HepG2 (cell line): ENCODE results near the gene FAM111A. TPM values are rescaled to one million over a fixed set of nuclear protein-coding genes. Genes with fewer than 3 reads are reported as not detected.
A peak's percentile ranks its signal among the peaks of the same experiment; 100 is the strongest.

ENCODE experiments used
- AHDC1 ChIP-seq: sonication (generic); formaldehyde crosslinking; IDR thresholded peaks from 2 replicates; pipeline ENCODE4 v1.5.1; 2020; ENCODE audit warnings: mild to moderate bottlenecking, missing genetic modification reagents, borderline replicate concordance
- ATF2 ChIP-seq: sonication (generic); formaldehyde crosslinking; IDR thresholded peaks from 2 replicates; pipeline ENCODE4 v1.4.0; 2020; ENCODE audit warnings: missing genetic modification reagents
- FOSL1 ChIP-seq: sonication (generic); formaldehyde crosslinking; IDR thresholded peaks from 2 replicates; pipeline ENCODE4 v1.9.0; 2021; ENCODE audit warnings: missing genetic modification reagents, borderline replicate concordance
- KLF12 ChIP-seq: sonication (generic); formaldehyde crosslinking; IDR thresholded peaks from 2 replicates; pipeline ENCODE4 v1.4.0; 2020; ENCODE audit warnings: missing genetic modification reagents, borderline replicate concordance
- MAF1 ChIP-seq: sonication (generic); formaldehyde crosslinking; IDR thresholded peaks from 2 replicates; pipeline ENCODE4 v1.5.0; 2020; ENCODE audit warnings: missing genetic modification reagents, borderline replicate concordance
- POLR2AphosphoS5 ChIP-seq: IDR thresholded peaks from 2 replicates; pipeline ENCODE4 v1.6.1; 2012; ENCODE audit warnings: low read depth, low read length
- RNF219 ChIP-seq: sonication (generic); formaldehyde crosslinking; IDR thresholded peaks from 2 replicates; pipeline ENCODE4 v1.5.0; 2020; ENCODE audit warnings: mild to moderate bottlenecking, missing genetic modification reagents
- ZNF407 ChIP-seq: sonication (generic); formaldehyde crosslinking; IDR thresholded peaks from one replicate; pipeline ENCODE4 v1.5.1; 2020; ENCODE audit warnings: mild to moderate bottlenecking, missing genetic modification reagents; ENCODE audit errors: not compliant biosample characterization
- ZNF776 ChIP-seq: sonication (generic); formaldehyde crosslinking; IDR thresholded peaks from 2 replicates; pipeline ENCODE4 v1.4.0; 2020; ENCODE audit warnings: mild to moderate bottlenecking, missing genetic modification reagents
- polyA plus RNA-seq, 8 experiments: library from polyadenylated mRNA; depleted of rRNA in 3 of 8; stranded (reverse) in 7 of 8; unstranded in 1 of 8; fragments of >200 nt; fragmentation: Illumina TruSeq in 4 of 8; extraction: Trizol in 4 of 8; gene quantifications; 2 replicates each; pipeline versions ENCODE4 v1.2.1 to v1.2.3, GENCODE V29; 2011 to 2016; ENCODE audit warnings: low read depth in 4 of 8, missing spikeins in 1 of 8, mixed read lengths in 1 of 8; ENCODE audit not compliant: insufficient read depth in 1 of 8
- total RNA-seq, 5 experiments: library from RNA; depleted of rRNA; stranded (reverse); fragments of >200 nt; fragmentation: Illumina TruSeq; extraction: Trizol; gene quantifications; 2 replicates each; pipeline ENCODE4 v1.2.3, GENCODE V29; 2016; ENCODE audit warnings: low read depth in 1 of 5

Gene FAM111A
- total and polyA plus RNA-seq, 2 of the 13 experiments (the other 11 are each of a cell fraction or from before 2014, with no cell fraction given), result 3.2 to 13.5 TPM

GRCh38 chr11:59142530-59143507 lies at the start of gene FAM111A (continued):
- no peak for TF ChIP-seq AHDC1
- TF ChIP-seq MAF1 (CRISPR knock-in tag), result no peak
- TF ChIP-seq KLF12 (CRISPR knock-in tag), result no peak
- TF ChIP-seq ATF2, result peak; percentile 53; the same call in 1 of the 2 replicates
- peak; percentile 64; the same call in 1 of the 2 replicates for TF ChIP-seq ZNF776 (CRISPR knock-in tag)
- TF ChIP-seq RNF219, result no peak
- no peak for TF ChIP-seq FOSL1 (CRISPR knock-in tag)
- TF ChIP-seq ZNF407 (CRISPR knock-in tag), result no peak
- no peak for TF ChIP-seq POLR2AphosphoS5
